ENCODE results near the gene RABAC1.

Gene RABAC1

DNA sequence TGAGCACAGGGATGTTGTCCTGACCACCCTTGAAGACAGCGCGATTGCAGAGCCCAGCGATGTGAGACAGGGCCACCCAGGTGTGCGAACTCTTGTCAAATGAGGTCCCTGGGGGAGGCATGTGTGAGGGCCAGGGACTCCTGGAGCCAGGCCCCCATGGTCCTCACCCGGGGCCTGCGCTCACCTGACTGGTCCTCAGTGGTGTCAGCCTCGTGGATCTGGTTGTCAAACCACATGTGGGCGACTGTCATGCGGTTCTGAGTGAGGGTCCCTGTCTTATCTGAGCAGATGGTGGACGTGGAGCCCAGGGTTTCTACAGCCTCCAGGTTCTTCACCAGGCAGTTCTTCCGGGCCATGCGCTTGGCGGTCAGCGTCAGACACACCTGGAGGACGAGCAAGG is 22.6 kb upstream of the RABAC1 start:
- H3K36me3 ChIP-seq = peaks cover 0 to 98% (median 81%) of the 10 kb centered on the region in 11 experiments; a peak in 17 of 22 replicates
- H3K4me1 ChIP-seq = no peaks in the 10 kb centered on the region
- H3K4me3 ChIP-seq = no peak overlapping the region
- no peak overlapping the region for H3K4me2 ChIP-seq
- no peaks in the 10 kb centered on the region for H3K27me3 ChIP-seq
- H4K20me1 ChIP-seq = peaks cover 0 to 22% (median 0%) of the 10 kb centered on the region in 11 experiments; a peak in 4 of 22 replicates
- no peak for TF ChIP-seq Cebpa-rat (IDR thresholded peaks at IDR 0.05)
- H3K27ac ChIP-seq = no peak overlapping the region
- H3K9ac ChIP-seq = no peak overlapping the region
- no peaks in the 10 kb centered on the region for H3K9me3 ChIP-seq (replicated peaks in 1 of 11)

GRCh38 chr19:41978470-41978869 is 19.3 kb upstream of the RABAC1 start:
- no peaks in the 10 kb centered on the region for H3K27me3 ChIP-seq
- no peak overlapping the region for H3K27ac ChIP-seq
- no peak for TF ChIP-seq Cebpa-rat (IDR thresholded peaks at IDR 0.05)
- no peaks in the 10 kb centered on the region for H3K9me3 ChIP-seq (replicated peaks in 1 of 11)
- no peak overlapping the region for H3K4me3 ChIP-seq
- peaks cover 0 to 7% (median 0%) of the 10 kb centered on the region in 11 experiments; a peak in 6 of 22 replicates for H4K20me1 ChIP-seq
- no peak overlapping the region for H3K4me2 ChIP-seq
- no peak overlapping the region for H3K9ac ChIP-seq
- peaks cover 0 to 97% (median 90%) of the 10 kb centered on the region in 11 experiments; a peak in 16 of 22 replicates for H3K36me3 ChIP-seq
- H3K4me1 ChIP-seq = peaks cover 0 to 6% (median 0%) of the 10 kb centered on the region in 10 experiments; a peak in 1 of 20 replicates

GRCh38 chr19:41977916-41978315 is 18.8 kb upstream of the RABAC1 start:
- peaks cover 0 to 8% (median 0%) of the 10 kb centered on the region in 10 experiments; a peak in 2 of 20 replicates for H3K4me1 ChIP-seq
- H3K27me3 ChIP-seq = no peaks in the 10 kb centered on the region
- peaks cover 0 to 7% (median 0%) of the 10 kb centered on the region in 11 experiments; a peak in 6 of 22 replicates for H4K20me1 ChIP-seq
- H3K9ac ChIP-seq = no peak overlapping the region
- no peak overlapping the region for H3K4me2 ChIP-seq
- peaks cover 0 to 98% (median 96%) of the 10 kb centered on the region in 11 experiments; a peak in 16 of 22 replicates for H3K36me3 ChIP-seq
- no peak overlapping the region for H3K4me3 ChIP-seq
- H3K27ac ChIP-seq = no peak overlapping the region
- TF ChIP-seq Cebpa-rat (IDR thresholded peaks at IDR 0.05) = no peak
- H3K9me3 ChIP-seq (replicated peaks in 1 of 11) = no peaks in the 10 kb centered on the region

GRCh38 chr19:41974652-41975051 is 15.5 kb upstream of the RABAC1 start:
- Histone ChIP-seq H4K20me1 (peaks cover 0 to 4% (median 0%) of the 10 kb centered on the region in 11 experiments; a peak in 5 of 22 replicates), H3K9ac (no peak overlapping the region), H3K27me3 (no peaks in the 10 kb centered on the region), H3K9me3 (replicated peaks in 1 of 11) (no peaks in the 10 kb centered on the region), H3K36me3 (peaks cover 0 to 97% (median 93%) of the 10 kb centered on the region in 11 experiments; a peak in 16 of 22 replicates), H3K4me3 (no peak overlapping the region), H3K4me2 (no peak overlapping the region), H3K27ac (no peak overlapping the region), H3K4me1 (peaks cover 0 to 8% (median 0%) of the 10 kb centered on the region in 10 experiments; a peak in 2 of 20 replicates)
- TF ChIP-seq Cebpa-rat (IDR thresholded peaks at IDR 0.05) = no peak

GRCh38 chr19:41971363-41971762 is 12.2 kb upstream of the RABAC1 start:
- Histone ChIP-seq H3K9me3 (replicated peaks in 1 of 11) (no peaks in the 10 kb centered on the region), H4K20me1 (no peaks in the 10 kb centered on the region; a peak in 5 of 22 replicates), H3K9ac (no peak overlapping the region), H3K36me3 (peaks cover 0 to 96% (median 90%) of the 10 kb centered on the region in 11 experiments; a peak in 16 of 22 replicates), H3K27me3 (no peaks in the 10 kb centered on the region), H3K4me2 (no peak overlapping the region), H3K27ac (no peak overlapping the region), H3K4me3 (no peak overlapping the region), H3K4me1 (peaks cover 0 to 8% (median 0%) of the 10 kb centered on the region in 10 experiments; a peak in 2 of 20 replicates)
- TF ChIP-seq Cebpa-rat (IDR thresholded peaks at IDR 0.05) = no peak

DNA sequence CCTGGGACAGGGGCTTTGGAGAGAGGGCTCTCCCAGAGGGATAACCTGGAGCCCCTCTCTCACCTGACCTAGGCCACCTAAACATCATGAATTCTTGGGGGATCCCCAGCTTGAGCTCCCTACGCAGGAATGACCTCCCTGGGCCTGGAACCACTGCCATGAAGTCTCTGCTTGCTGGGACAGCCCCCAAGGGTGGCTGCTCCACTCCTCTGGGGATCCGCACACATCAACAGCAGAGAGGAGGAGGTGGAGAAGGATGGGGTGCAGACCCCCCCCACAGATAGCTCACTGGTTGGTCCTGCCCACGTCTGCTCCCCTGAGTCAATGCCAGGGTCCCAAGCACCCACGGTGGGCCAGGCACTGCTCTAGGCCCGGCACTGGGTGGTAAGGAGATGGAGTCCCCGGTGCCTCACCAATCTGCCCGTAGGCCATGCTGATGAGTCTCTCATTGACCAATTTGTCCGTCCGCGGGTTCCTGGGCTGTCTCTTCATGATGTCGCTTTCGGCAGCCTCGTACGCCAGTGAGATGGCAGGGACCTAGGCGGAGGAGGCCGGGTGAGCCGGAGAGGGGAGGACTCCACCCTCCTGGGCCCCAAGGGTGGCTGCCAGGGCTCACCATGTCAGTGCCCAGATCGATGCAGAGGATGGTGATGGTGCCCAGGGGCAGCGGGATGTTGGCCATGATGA is 10.8 kb upstream of the RABAC1 start:
- Histone ChIP-seq H3K27me3 (no peaks in the 10 kb centered on the region), H3K36me3 (peaks cover 0 to 96% (median 88%) of the 10 kb centered on the region in 11 experiments; a peak in 16 of 22 replicates)

GRCh38 chr19:41968751-41969595 is 9.9 kb upstream of the RABAC1 start:
- Histone ChIP-seq H3K9me3 (replicated peaks in 1 of 11) (no peaks in the 10 kb centered on the region), H3K27me3 (no peaks in the 10 kb centered on the region), H3K4me1 (peaks cover 0 to 8% (median 0%) of the 10 kb centered on the region in 10 experiments; a peak in 2 of 20 replicates), H3K4me2 (no peak overlapping the region), H3K27ac (no peak overlapping the region; a peak in 1 of 22 replicates), H3K36me3 (peaks cover 0 to 87% (median 79%) of the 10 kb centered on the region in 11 experiments; a peak in 16 of 22 replicates), H3K4me3 (no peak overlapping the region), H3K9ac (peak overlapping the region in 4 of 11 experiments; percentile 5 to 18 (median 14); a peak in 2 of 22 replicates), H4K20me1 (no peaks in the 10 kb centered on the region; a peak in 1 of 22 replicates)
- TF ChIP-seq Cebpa-rat (IDR thresholded peaks at IDR 0.05) = no peak

More for the DNA sequence above, 10.8 kb upstream of the RABAC1 start:
- Histone ChIP-seq H3K4me2 (no peak overlapping the region), H3K9me3 (replicated peaks in 1 of 11) (no peaks in the 10 kb centered on the region), H3K9ac (peak overlapping the region in 1 of 11 experiments; percentile 13; a peak in 1 of 22 replicates), H4K20me1 (no peaks in the 10 kb centered on the region; a peak in 4 of 22 replicates), H3K4me1 (peaks cover 0 to 8% (median 0%) of the 10 kb centered on the region in 10 experiments; a peak in 2 of 20 replicates), H3K27ac (no peak overlapping the region; a peak in 1 of 22 replicates), H3K4me3 (no peak overlapping the region)
- TF ChIP-seq Cebpa-rat (IDR thresholded peaks at IDR 0.05) = no peak

DNA sequence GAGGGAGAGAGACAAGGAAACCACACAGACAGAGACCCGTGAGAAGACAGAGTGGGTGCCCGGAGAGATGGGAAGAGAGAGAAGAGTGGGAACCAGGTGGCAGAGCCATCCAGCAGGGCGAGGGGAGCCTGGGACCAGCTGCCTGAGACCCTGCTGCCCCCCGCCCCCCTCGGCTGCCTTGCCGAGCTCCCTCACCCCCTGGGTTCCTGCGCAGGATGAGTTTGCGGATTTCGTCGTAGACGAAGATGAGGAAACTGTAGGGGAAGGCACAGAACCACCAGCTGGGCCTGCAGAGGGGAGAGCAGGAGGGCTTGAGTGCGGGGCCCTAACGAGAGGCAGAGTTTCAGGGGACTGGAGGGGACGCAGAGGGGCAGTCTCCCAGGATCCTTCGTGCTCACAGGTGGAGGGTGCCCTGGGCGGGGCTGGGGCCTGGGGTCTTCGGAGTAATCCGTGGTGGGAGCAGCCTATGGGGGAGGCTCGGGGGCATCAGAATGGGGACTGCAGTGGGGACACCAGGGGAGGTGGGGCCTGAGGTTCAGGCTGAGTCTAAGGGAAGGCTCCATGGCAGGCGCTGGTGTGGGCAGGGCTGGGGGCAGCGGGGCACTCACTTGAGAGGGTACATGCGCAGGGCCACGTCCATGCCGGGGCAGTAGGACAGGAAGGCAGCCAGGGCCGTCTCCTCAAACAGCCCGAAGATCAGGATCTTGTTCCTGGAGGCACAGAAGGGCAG is 8.1 kb upstream of the RABAC1 start:
- Histone ChIP-seq H3K27me3 (no peaks in the 10 kb centered on the region), H4K20me1 (no peaks in the 10 kb centered on the region; a peak in 1 of 22 replicates), H3K9ac (0 out of 22 replicates have a peak overlapping the region, but pooled peaks of 1 of the 11 experiments have one; percentile 44), H3K4me1 (peaks cover 0 to 10% (median 0%) of the 10 kb centered on the region in 10 experiments; a peak in 2 of 20 replicates), H3K36me3 (peaks cover 0 to 73% (median 65%) of the 10 kb centered on the region in 11 experiments; a peak in 16 of 22 replicates), H3K4me2 (no peak overlapping the region), H3K27ac (no peak overlapping the region), H3K9me3 (replicated peaks in 1 of 11) (no peaks in the 10 kb centered on the region), H3K4me3 (no peak overlapping the region)
- TF ChIP-seq Cebpa-rat (IDR thresholded peaks at IDR 0.05) = no peak

Data from BLaER1 treated with 17β-estradiol and CSF1 and Interleukin-3, amounts not matched to agents 10 nM and 100 nM (cell line).